ENCODE data around the gene MMP20. TPM values are rescaled to one million over a fixed set of nuclear protein-coding genes. Genes with fewer than 3 reads are reported as not detected.
A peak's percentile ranks its signal among the peaks of the same experiment; 100 is the strongest.

MMP20 gene
- total RNA-seq, 1 donor from 2014 or later, result not detected

DNA sequence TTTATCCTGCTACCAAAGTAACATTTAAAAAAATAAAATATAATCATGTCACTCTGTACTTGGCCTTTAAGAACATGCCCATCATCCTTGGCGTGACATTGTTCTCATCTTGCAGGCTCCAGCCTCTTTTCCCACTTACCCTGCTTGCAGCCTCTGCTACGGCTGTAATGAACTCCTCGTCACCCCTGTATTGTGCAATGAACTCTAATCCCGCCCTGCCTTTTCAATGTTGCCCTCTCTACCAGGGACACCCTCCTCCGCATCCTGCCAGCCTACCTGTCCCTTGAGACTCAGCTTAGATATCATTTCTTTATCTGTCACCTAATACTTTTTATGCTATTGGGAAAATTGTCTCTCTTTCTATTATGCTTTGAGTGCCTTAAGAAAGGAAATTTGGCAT is 12.6 kb upstream of the MMP20 start:
- Histone ChIP-seq H3K79me2 (ENCODE audit: insufficient read depth, low read length) (no peaks in the 10 kb centered on the region), H3K4me3 (ENCODE audit: insufficient read depth, low read depth, low read length) (no peak overlapping the region), H3K4me1 (ENCODE audit: insufficient read depth, low read length) (no peaks in the 10 kb centered on the region), H3K27me3 (ENCODE audit: insufficient read depth, low read length) (no peaks in the 10 kb centered on the region), H3K4me2 (ENCODE audit: low read length) (no peak overlapping the region), H3K9ac (ENCODE audit: low read length) (no peak overlapping the region), H2AFZ (ENCODE audit: low read depth, low read length) (no peak overlapping the region), H3K36me3 (ENCODE audit: insufficient read depth, low read length) (no peaks in the 10 kb centered on the region), H3K9me3 (ENCODE audit: insufficient read depth, low read depth, low read length) (no peaks in the 10 kb centered on the region), H4K20me1 (ENCODE audit: insufficient read depth, low read length) (no peaks in the 10 kb centered on the region), H3K27ac (ENCODE audit: low read depth, low read length) (no peak overlapping the region)
- Mint-ChIP-seq H3K9me3 (ENCODE audit: unreplicated experiment) (no peaks in the 10 kb centered on the region), H3K27me3 (ENCODE audit: low read depth, unreplicated experiment) (no peaks in the 10 kb centered on the region), H3K4me1 (ENCODE audit: low read depth, unreplicated experiment) (peaks cover 2% of the 10 kb centered on the region), H3K36me3 (ENCODE audit: low read depth, unreplicated experiment) (no peaks in the 10 kb centered on the region), H3K4me3 (ENCODE audit: unreplicated experiment) (no peak overlapping the region), H3K27ac (ENCODE audit: unreplicated experiment) (no peak overlapping the region)
- FAIRE-seq (no peak), DNase-seq (ENCODE audit: low read depth) (no peak)
- no peak for TF ChIP-seq EZH2 (IDR thresholded peaks at IDR 0.05; ENCODE audit: insufficient read depth, low read length)
- TF ChIP-seq, protein P1, sequence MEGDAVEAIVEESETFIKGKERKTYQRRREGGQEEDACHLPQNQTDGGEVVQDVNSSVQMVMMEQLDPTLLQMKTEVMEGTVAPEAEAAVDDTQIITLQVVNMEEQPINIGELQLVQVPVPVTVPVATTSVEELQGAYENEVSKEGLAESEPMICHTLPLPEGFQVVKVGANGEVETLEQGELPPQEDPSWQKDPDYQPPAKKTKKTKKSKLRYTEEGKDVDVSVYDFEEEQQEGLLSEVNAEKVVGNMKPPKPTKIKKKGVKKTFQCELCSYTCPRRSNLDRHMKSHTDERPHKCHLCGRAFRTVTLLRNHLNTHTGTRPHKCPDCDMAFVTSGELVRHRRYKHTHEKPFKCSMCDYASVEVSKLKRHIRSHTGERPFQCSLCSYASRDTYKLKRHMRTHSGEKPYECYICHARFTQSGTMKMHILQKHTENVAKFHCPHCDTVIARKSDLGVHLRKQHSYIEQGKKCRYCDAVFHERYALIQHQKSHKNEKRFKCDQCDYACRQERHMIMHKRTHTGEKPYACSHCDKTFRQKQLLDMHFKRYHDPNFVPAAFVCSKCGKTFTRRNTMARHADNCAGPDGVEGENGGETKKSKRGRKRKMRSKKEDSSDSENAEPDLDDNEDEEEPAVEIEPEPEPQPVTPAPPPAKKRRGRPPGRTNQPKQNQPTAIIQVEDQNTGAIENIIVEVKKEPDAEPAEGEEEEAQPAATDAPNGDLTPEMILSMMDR (IDR thresholded peaks at IDR 0.05; ENCODE audit: insufficient read depth, low read depth, low read length), result no peak

DNA sequence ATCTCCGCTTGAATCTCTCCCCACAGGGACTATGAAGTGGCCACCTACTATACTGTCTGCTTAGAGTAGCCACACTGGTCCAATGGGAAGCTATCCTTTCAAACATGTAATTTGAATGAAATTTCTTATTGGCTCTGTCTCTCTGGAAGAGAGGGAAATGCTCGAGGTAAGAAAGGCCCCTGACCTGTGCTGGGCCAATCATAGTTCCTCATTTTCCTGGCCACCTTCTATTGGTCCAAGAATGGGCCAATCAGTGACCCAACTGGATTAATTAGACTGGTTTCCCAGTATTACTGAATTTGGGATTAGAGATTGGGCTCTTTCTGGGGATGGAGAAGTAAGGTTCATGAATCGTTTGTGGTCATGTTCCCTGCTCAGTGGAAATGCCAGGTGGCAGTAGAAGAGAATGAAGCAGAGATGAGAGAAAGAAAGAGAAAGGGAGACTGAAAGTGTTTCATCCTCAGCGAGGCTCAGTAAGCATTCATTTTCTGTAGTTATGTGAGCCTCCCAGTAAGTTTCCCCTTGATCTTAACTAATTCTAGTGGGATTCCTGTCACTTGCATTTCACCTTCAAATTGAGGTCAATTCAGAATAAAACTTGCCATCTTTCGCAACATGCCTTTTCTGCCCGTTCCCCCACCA is 8.4 kb upstream of the MMP20 start:
- H3K4me1 ChIP-seq (ENCODE audit: insufficient read depth, low read length), result no peaks in the 10 kb centered on the region
- H3K4me3 ChIP-seq (ENCODE audit: insufficient read depth, low read depth, low read length), result no peak overlapping the region
- H3K27ac ChIP-seq (ENCODE audit: low read depth, low read length), result no peak overlapping the region
- H3K9me3 ChIP-seq (ENCODE audit: insufficient read depth, low read depth, low read length), result no peaks in the 10 kb centered on the region
- no peak overlapping the region for H3K9ac ChIP-seq (ENCODE audit: low read length)
- Mint-ChIP-seq H3K4me3 (ENCODE audit: unreplicated experiment) (no peak overlapping the region), H3K36me3 (ENCODE audit: low read depth, unreplicated experiment) (no peaks in the 10 kb centered on the region), H3K27me3 (ENCODE audit: low read depth, unreplicated experiment) (peaks cover 2% of the 10 kb centered on the region), H3K27ac (ENCODE audit: unreplicated experiment) (no peak overlapping the region), H3K4me1 (ENCODE audit: low read depth, unreplicated experiment) (no peaks in the 10 kb centered on the region), H3K9me3 (ENCODE audit: unreplicated experiment) (no peaks in the 10 kb centered on the region)
- H3K36me3 ChIP-seq (ENCODE audit: insufficient read depth, low read length), result no peaks in the 10 kb centered on the region
- H2AFZ ChIP-seq (ENCODE audit: low read depth, low read length), result no peak overlapping the region
- H3K27me3 ChIP-seq (ENCODE audit: insufficient read depth, low read length), result no peaks in the 10 kb centered on the region
- H4K20me1 ChIP-seq (ENCODE audit: insufficient read depth, low read length), result no peaks in the 10 kb centered on the region
- DNase-seq (ENCODE audit: low read depth), result no peak
- H3K79me2 ChIP-seq (ENCODE audit: insufficient read depth, low read length), result no peaks in the 10 kb centered on the region
- TF ChIP-seq EZH2 (IDR thresholded peaks at IDR 0.05; ENCODE audit: insufficient read depth, low read length), result no peak
- TF ChIP-seq, protein P1 (IDR thresholded peaks at IDR 0.05; ENCODE audit: insufficient read depth, low read depth, low read length), result no peak
- H3K4me2 ChIP-seq (ENCODE audit: low read length), result no peak overlapping the region
- FAIRE-seq, result no peak

DNA sequence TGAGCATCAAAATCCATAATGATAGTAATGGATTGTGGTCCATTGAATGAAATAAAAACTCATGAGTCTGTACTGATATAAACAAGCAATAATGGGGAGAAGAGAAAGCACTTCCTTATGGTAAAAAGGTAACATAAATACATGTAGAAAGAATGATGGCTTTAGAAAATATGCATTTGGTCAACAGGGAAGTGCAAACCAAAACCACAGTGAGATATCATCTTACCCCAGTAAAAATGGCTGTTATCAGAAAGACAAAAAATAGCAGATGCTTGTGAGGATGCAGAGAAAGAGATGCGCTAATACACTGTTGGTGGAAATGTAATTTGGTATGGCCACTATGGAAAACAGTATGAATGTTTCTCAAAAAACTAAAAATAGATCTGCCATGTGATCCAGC is 6.9 kb upstream of the MMP20 start:
- FAIRE-seq (peak; percentile 17), DNase-seq (ENCODE audit: low read depth) (no peak)
- Mint-ChIP-seq H3K27me3 (ENCODE audit: low read depth, unreplicated experiment) (peaks cover 2% of the 10 kb centered on the region), H3K4me3 (ENCODE audit: unreplicated experiment) (no peak overlapping the region), H3K4me1 (ENCODE audit: low read depth, unreplicated experiment) (peaks cover 3% of the 10 kb centered on the region), H3K36me3 (ENCODE audit: low read depth, unreplicated experiment) (no peaks in the 10 kb centered on the region), H3K27ac (ENCODE audit: unreplicated experiment) (no peak overlapping the region), H3K9me3 (ENCODE audit: unreplicated experiment) (no peaks in the 10 kb centered on the region)
- Histone ChIP-seq H3K36me3 (ENCODE audit: insufficient read depth, low read length) (no peaks in the 10 kb centered on the region), H4K20me1 (ENCODE audit: insufficient read depth, low read length) (no peaks in the 10 kb centered on the region), H3K27me3 (ENCODE audit: insufficient read depth, low read length) (no peaks in the 10 kb centered on the region), H3K27ac (ENCODE audit: low read depth, low read length) (no peak overlapping the region), H2AFZ (ENCODE audit: low read depth, low read length) (no peak overlapping the region), H3K4me3 (ENCODE audit: insufficient read depth, low read depth, low read length) (no peak overlapping the region), H3K79me2 (ENCODE audit: insufficient read depth, low read length) (no peaks in the 10 kb centered on the region), H3K4me2 (ENCODE audit: low read length) (no peak overlapping the region), H3K9ac (ENCODE audit: low read length) (no peak overlapping the region), H3K4me1 (ENCODE audit: insufficient read depth, low read length) (no peaks in the 10 kb centered on the region), H3K9me3 (ENCODE audit: insufficient read depth, low read depth, low read length) (no peaks in the 10 kb centered on the region)
- TF ChIP-seq, protein P1 (IDR thresholded peaks at IDR 0.05; ENCODE audit: insufficient read depth, low read depth, low read length), result no peak
- TF ChIP-seq EZH2 (IDR thresholded peaks at IDR 0.05; ENCODE audit: insufficient read depth, low read length), result no peak

Data from astrocyte (in vitro differentiated cells and primary cell).